Right lung (tissue), 10 donors: Measurements from ENCODE around the gene LRP2. TPM values are rescaled to one million over a fixed set of nuclear protein-coding genes. Genes with fewer than 3 reads are reported as not detected.
A peak's percentile ranks its signal among the peaks of the same experiment; 100 is the strongest.
"Not testable (repeated sequence)": the region's sequence is repeated elsewhere in the genome, so short reads cannot be mapped to it uniquely, and the experiment has no call there.

Source experiments
- DNase-seq, 2 donors: peaks; one replicate each; pipeline ENCODE4 v3.0.0-alpha.2; 2013
- long read RNA-seq, 8 donors: transcript quantifications; one replicate each; lab custom pipeline, GENCODE V29; 2026
- polyA plus RNA-seq, 5 donors: library from polyadenylated mRNA; unstranded; fragments of 120-200 nt; gene quantifications; one replicate each; pipeline versions ENCODE4 v1.2.1 to v1.2.3, GENCODE V29; 2013; ENCODE audit warnings: inconsistent platforms in 1 of 5, low replicate concordance in 1 of 5; ENCODE audit not compliant: insufficient read length in 5 of 5, insufficient read depth in 1 of 5

Gene LRP2
- polyA plus RNA-seq, result 1 to 10 TPM; 1.9 to 4.3 (median 2.9) TPM
- long read RNA-seq, donor 1, result 0 reads
- long read RNA-seq, donor 2, result 0 reads
- long read RNA-seq, donor 3, result 0 reads
- long read RNA-seq, donor 4, result 0 reads
- long read RNA-seq, donor 5, result 0 reads
- long read RNA-seq, donor 6, result 0 reads
- long read RNA-seq, donor 7, result 0 reads
- long read RNA-seq, donor 8, result 0 reads

DNA sequence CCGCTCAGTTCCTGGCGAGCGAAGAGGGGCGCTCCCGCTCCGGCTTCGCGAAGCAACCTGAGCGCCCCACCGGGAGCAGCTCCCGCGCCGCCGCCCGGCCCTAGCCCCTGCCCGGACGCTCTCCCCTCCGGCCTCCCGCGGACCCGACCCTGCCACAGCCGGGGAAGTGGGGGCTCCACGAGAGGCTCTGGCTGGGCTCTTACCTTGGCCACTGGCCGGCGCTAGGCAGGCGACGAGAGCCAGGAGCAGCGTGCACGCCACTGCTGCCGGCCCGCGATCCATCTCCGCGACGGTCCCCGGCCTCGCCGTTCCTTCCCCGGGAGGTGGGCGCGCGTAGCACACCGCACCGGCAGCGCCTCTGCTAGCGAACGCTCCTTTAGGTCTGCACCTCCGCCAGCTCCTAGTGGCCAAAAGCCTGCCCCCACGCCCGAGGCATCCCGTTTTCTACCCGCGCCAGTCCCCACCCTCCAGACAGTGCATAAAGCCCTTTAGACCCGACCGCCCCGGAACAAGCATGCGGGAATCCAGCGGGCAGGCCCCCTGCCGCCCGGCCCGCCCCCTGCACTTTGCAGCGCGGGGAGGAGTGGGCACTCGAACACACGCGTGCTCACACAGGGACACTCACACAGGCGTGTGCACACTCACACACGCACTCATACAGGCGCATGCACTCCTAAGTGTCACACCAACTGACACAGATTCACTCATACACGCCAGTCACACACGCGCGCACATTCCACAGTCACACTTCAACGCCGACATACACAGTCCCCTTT is at the start of gene LRP2:
TSS of gene LRP2 (minus strand) at position 417 of the 776 bp plus-strand sequence. CDS start at position 282, 135 bp downstream.
- peak; percentile 19 to 25 for DNase-seq

- no peak for DNase-seq
These were observed 44.6 kb upstream of the LRP2 start for GRCh38 chr2:169406891-169407290.

- not testable (repeated sequence) for DNase-seq
These were observed 37.2 kb upstream of the LRP2 start for GRCh38 chr2:169399491-169399890.

DNA sequence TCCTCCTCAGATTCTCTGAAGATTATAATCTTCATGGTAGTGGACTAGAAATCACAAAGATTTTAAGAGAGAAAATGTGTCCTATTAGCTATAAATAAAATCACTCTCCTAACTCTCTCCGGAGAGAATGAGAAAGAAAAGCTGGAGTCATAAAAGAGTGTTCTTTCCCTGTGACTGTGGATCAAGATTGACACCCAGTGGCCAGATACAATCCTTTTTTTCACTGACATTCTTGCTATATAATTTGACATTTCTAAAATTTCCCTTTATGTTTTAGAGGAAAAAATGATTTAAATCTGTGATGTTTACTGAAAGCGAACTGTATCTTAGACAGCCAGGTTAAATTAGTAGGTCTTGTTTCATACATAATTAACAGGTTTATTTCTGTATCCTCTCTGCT is 35.4 kb upstream of the LRP2 start:
- DNase-seq, result peak; percentile 1 to 2

GRCh38 chr2:169395821-169396374 is 33.6 kb upstream of the LRP2 start:
- no peak for DNase-seq

- no peak for DNase-seq
These were observed 30.8 kb upstream of the LRP2 start for GRCh38 chr2:169393068-169393590.

- DNase-seq, result no peak
These were observed 28.9 kb upstream of the LRP2 start for GRCh38 chr2:169391236-169391635.

DNA sequence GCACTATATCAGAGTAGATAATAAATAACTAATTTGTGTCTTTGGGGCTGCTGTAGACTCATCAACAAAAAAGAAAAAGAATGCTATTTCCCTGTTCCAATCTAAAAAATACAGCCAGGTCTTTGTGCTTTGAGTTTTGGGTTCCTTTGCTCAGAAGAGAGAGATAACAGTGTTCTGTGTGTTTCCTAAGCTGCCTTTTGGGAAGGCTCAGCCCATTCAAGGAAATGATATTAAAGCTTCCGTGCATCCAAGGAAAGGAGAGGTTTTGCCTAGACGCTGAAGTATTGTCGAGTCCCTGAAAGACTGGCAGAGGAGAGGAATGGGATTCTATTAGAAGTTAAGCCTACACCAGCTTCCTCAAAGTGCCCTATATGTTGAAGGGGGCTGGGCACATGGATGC is 25.8 kb upstream of the LRP2 start:
- no peak for DNase-seq

- DNase-seq, result no peak
These were observed 24.4 kb upstream of the LRP2 start for GRCh38 chr2:169386722-169387121.

DNA sequence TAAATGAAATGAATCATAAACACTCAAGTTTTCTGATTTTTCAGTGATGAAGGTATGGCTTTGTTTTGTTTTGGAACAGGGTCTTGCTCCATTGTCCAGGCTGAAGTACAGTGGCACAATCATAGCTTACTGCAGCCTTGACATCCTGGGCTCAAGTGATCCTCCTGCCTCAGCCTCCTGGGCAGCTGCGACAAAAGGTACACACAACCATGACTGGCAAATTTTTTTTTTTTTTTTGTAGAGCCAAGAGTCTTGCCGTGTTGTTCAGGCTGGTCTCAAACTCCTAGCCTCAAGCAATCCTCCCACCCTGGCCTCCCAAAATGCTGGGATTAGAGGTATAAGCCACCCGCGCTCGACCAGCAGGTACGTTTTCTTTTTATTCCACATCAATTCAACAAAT is 22.5 kb upstream of the LRP2 start:
- no peak for DNase-seq

GRCh38 chr2:169372561-169372960 is 10.2 kb upstream of the LRP2 start:
- no peak for DNase-seq

DNA sequence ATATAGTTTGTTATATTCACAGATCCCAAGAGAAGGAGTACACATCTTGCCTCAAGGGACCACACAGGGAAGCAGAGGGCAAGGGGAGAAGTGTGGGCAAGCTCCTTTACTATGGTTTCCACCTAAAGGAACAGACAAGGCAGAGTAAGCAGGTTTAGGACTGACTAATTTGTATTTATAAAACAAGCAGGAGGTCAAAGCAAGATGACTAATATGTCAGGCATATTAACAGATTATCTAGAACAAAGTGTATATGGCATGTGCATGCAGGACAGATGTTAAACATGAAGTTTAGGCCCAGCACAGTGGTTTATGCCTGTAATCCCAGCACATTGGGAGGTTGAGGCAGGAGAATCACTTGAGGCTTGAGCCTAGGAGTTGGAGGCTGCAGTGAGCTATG is 3.7 kb upstream of the LRP2 start:
- no peak for DNase-seq

DNA sequence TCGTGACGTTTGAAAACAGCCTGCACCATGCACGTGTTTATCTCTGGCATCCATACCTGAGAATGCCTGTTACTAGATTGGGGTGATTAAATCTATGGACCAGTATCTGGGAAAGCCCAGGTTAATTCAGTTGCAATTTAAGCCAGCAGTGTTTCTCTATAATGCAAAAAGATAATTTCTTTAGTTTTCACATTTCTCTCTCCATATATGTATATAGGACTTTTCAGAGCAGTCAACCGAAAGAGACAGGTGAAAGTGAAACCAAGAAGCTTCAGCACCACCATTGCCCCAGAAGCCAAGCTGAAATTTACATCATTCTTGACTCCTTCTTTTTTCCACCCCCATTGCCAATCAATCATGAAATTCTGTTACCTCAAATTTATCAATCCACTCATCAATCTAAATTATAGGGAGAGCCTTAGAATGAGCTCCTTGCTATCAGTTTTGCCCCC is 2.7 kb upstream of the LRP2 start:
- DNase-seq, result no peak

DNA sequence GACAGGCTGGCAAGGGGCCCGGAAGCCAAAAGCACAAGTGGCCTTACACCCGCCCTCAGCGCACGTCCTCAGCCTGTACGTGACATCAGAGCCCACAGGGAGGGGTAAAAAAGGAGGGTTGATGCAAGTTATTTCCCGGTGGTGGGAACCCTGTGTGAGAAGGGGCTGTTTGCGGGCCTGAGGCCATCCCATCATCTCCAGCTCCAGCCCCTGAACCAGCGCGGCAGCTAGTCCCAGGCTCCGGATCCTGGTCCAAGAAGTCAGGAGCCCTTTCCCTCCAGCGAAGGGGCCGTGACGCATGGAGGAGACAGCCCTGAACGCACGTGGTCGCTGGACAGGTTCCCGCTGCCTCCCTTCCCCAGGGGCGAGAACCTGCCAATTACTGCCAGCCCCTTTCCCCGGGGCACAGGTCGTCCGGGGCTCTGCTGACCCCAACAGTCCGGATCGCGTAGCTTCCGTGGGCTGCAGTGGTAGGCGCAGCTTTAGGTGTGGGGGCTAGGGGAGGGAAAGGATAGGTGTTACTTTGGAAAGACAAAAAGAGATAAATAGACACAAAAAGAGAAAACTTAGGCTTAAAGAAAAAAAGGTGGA is 1.3 kb upstream of the LRP2 start:
- DNase-seq, result peak; percentile 42 to 48

- peak in 1 of 2 donors; percentile 0 for DNase-seq
These were observed 693 bp upstream of the LRP2 start for GRCh38 chr2:169362894-169363559.

DNA sequence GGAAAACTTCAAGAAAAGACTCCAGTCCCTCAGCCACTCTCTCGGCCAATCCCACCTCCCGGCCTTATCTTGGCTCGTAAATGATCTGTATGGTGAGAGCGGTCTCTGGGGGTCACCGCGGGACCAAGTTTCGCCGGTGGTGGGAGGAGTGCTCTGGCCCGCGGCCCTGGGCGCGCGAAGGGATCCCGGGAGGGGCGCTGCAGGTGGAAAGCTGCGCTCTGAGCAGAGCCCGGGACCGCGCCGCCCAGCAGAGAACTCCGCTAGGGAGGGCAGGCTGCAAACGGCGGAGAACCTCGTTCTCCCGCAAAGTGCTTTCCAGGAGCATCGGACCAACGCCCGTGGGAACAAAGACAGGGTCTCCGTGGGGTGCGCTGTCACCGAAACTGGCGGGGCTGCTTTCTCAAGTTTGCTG is 622 bp downstream of the LRP2 start:
- DNase-seq, result peak; percentile 18 to 31

GRCh38 chr2:169360984-169361705 is 1.2 kb downstream of the LRP2 start:
- no peak for DNase-seq

DNA sequence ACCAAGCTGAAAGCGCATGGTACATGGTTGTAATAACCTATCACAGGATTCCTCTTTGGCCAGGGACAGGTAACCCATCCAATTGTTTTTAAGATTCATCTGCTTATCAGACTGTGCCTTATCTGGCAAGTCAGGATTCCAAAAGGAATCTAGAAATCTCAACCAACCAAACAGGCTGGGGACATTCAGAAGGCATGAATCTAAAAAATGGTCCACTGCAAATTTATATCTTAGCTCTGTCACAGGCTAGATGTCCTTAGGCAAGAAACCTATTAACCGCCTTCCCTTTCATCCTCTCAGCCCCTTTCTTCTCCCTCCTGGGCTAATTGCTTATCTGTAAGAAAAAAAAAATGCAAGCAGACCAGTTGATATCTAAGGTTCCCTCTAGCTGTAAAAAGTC is 4.3 kb downstream of the LRP2 start:
- no peak for DNase-seq

GRCh38 chr2:169354244-169354643 is 8.1 kb downstream of the LRP2 start:
- DNase-seq, result no peak

DNA sequence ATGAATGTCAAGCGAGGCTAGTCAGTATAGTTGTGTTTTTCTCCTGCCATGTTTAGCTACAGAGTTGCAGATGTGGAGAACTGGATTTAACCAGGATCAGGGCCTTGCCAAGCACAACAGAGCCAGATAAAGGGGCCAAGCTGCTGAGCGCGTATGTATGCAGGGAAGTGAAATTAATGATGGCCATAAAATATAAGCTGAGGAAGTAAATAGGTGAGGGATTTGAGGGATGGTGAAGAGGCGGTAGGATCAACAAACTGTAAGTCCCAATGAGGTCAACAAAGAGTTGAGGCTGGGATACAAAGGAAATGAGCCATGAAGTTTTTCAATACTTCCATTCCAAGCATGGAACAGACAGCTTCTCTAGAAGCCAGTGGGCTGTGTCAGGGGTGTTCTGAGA is 10.6 kb downstream of the LRP2 start:
- DNase-seq, result no peak

DNA sequence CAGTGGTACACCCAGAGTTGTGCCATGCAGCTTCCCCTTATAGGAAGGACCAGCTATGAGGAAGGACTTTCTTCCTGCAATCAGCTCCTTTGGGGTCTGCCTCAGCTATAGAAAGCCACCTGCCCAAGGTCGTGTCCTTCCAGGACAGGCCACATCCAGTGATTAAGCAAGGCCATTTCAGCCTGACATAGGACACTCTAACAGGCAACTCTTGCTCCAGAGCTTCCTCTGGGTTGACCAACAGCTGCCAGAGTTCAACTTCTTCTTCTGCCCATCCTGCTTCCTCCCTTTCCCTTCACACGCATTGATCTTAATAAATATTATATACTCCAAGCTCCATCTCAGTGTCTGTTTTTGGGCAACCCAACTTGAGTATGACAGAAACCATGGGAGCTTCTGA is 12.8 kb downstream of the LRP2 start:
- no peak for DNase-seq
